22Rv1 (cell line): ENCODE measurements around the gene TNFAIP8L1.

ENCODE experiments used
- H3K27ac ChIP-seq: fragments of 450-650 bp; 2 replicates; pipeline ENCODE4 v1.5.1; 2017
- ZFX ChIP-seq: fragments of 450-650 bp; IDR thresholded peaks from 2 replicates; pipeline ENCODE4 v1.6.1; 2017; ENCODE audit warnings: antibody characterized with exemption, borderline replicate concordance
- TF ChIP-seq, protein P1 (sequence below): fragments of 450-650 bp; IDR thresholded peaks from 2 replicates; pipeline ENCODE4 v1.5.1; 2017; ENCODE audit warnings: mild to moderate bottlenecking

The TNFAIP8L1 gene

DNA sequence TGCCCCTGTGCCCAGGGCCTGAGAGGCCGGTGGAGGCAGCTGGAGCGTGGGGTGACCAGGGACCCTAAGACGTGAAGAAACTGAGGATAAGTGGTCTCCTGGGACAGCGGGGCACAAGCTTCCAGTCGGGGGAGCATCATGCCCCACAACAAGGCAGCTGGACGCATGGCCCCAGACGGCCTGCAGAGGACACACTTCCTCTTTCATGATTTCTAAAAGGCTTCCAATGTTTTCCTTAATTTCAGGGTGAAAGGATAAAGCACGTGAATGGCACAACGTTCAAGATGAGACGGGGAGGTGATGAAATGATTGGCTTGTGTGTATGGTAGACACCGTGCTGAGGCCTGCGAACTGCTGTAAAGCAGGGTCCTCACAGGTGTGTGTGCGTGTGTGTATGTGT is 51.0 kb downstream of the TNFAIP8L1 start:
- no peak overlapping the region for H3K27ac ChIP-seq
- TF ChIP-seq, protein P1, sequence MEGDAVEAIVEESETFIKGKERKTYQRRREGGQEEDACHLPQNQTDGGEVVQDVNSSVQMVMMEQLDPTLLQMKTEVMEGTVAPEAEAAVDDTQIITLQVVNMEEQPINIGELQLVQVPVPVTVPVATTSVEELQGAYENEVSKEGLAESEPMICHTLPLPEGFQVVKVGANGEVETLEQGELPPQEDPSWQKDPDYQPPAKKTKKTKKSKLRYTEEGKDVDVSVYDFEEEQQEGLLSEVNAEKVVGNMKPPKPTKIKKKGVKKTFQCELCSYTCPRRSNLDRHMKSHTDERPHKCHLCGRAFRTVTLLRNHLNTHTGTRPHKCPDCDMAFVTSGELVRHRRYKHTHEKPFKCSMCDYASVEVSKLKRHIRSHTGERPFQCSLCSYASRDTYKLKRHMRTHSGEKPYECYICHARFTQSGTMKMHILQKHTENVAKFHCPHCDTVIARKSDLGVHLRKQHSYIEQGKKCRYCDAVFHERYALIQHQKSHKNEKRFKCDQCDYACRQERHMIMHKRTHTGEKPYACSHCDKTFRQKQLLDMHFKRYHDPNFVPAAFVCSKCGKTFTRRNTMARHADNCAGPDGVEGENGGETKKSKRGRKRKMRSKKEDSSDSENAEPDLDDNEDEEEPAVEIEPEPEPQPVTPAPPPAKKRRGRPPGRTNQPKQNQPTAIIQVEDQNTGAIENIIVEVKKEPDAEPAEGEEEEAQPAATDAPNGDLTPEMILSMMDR, result no peak
- TF ChIP-seq ZFX, result no peak

DNA sequence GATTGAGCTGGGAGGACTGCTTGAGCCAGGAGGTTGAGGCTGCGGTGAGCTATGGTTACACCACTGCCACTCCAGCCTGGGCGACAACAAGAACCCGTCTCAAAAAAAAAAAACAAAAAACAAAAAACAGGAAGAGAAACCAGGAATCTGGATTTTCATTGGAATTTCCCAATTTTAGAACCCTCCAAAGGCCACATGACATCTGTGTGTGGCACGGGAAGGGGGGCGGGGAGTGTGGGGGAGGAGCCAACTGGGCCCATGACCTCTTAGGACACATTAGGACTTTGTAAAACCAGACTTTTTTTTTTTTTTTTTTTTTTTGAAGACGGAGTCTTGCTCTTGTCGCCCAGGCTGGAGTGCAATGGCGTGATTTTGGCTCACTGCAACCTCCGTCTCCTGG is 52.1 kb downstream of the TNFAIP8L1 start:
- TF ChIP-seq, protein P1, result no peak
- no peak for TF ChIP-seq ZFX

GRCh38 chr19:4692251-4693077 is 53.1 kb downstream of the TNFAIP8L1 start:
- no peak overlapping the region for H3K27ac ChIP-seq

More for the DNA sequence above, 52.1 kb downstream of the TNFAIP8L1 start:
- H3K27ac ChIP-seq, result no peak overlapping the region

DNA sequence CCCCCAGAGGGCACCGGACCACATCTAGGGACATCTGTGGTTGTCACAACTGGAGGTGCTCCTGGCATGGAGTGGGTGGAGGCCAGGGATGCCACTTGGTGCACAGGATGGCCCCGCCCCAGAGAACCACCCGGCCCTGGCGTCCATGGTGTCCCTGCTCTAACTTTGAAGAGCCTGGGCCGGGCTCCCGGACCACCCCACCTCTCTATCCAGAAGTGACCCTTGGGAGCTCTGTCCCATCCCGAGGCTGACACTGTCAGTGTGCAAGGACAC is 53.7 kb downstream of the TNFAIP8L1 start:
- H3K27ac ChIP-seq, result no peak overlapping the region
- no peak for TF ChIP-seq ZFX
- TF ChIP-seq, protein P1, result no peak

More at GRCh38 chr19:4692251-4693077, 53.1 kb downstream of the TNFAIP8L1 start:
- TF ChIP-seq, protein P1, result no peak
- TF ChIP-seq ZFX, result no peak

DNA sequence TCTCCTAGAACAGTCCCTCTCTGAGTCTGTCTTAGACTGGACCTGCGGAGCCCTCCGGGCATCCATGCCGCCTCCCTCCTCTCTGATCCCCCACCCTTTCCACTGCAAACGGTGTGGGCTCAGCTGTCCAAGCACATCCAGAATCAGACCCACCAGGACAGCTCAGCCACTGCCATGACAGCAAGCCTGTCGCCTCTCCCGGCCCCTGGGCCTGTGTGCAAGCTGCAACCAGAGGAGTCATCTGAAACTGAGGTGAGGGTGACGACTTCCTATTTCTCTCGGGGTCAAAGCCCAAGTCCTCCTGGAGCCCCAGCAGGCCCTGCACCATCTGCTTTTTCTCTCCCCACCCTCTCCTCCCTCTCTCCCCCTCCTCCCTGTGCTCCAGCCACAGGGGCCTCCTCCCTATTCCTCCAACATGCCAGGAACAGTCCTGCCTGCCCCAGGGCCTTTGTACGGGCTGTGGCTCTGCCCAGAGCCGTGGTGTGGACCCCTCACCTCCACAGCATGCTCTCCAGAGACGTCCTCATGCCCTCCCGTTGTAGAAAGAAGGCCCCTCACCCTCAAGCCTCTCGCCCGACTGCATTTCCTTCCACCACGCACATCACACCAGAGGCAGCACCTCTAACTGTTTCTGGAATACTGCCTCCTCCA is 54.3 kb downstream of the TNFAIP8L1 start:
- peak overlapping the region; percentile 86 for H3K27ac ChIP-seq
- TF ChIP-seq, protein P1, result no peak
- no peak for TF ChIP-seq ZFX

GRCh38 chr19:4694211-4694987 is 55.1 kb downstream of the TNFAIP8L1 start:
- peak overlapping the region; percentile 86 for H3K27ac ChIP-seq
- no peak for TF ChIP-seq ZFX
- TF ChIP-seq, protein P1, result no peak
